Measurements from ENCODE around the gene ZBTB46. TPM values are rescaled to one million over a fixed set of nuclear protein-coding genes. Genes with fewer than 3 reads are reported as not detected.

Gene ZBTB46
- total RNA-seq, 1 experiment from 2014 or later = 18.9 TPM

DNA sequence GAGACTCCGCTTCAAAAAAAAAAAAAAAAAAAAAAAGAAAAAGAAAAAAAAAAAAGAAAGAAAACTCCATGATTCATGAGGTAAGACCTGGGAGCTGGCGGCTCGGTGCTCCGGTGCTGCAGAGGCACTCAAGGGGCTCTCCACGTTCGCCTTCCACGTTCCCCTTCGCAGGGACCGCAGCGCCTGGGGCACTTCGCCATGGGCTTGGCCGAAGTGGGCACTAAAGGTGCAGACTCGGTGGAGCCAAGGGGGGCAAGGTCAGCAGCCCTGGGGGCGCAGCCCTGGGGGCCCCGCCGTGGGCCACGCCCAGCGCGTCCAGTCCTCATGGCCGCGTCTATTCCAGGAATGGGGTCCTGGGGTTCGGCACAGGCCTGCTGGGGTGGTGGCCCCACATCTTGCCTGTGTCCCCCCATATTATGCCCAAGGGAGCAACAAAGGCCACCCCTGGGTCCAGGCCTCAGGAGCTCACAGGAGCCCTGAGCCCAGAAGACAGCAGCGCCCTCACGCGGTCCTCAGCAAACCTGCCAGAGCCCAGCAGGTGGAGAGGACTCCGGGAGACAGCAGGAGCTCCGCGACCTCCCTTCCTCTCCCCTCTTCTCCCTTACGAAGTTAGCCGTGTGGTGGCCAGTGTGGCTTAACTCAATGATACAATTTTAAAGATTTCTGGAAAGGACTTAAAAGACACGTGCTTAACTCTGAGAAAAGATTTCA is 21.9 kb downstream of the ZBTB46 start:
- CTCF ChIA-PET = interaction anchor here (0.5 to 2.3 kb wide), 15 partner anchors 8 to 330 kb away, joined by 3 to 17 read pairs (median 5); partner anchors contain the start of gene PRPF6
- Mint-ChIP-seq H3K9me3 (no peaks in the 10 kb centered on the region), H3K4me1 (0 out of 2 replicates have a peak, but pooled peaks cover 3% of the 10 kb centered on the region), H3K4me3 (no peak overlapping the region), H3K27me3 (ENCODE audit: low read depth) (no peaks in the 10 kb centered on the region), H3K36me3 (no peaks in the 10 kb centered on the region), H3K27ac (no peak overlapping the region)
- ATAC-seq = 0 out of 2 replicates have a peak, but pooled peaks have one; percentile 26
- POLR2A ChIA-PET = interaction anchor here (0.6 to 0.7 kb wide), 3 partner anchors 32 to 55 kb away, joined by 3 to 6 read pairs (median 5); no protein-coding TSS in a partner anchor
- TF ChIP-seq, protein P1, sequence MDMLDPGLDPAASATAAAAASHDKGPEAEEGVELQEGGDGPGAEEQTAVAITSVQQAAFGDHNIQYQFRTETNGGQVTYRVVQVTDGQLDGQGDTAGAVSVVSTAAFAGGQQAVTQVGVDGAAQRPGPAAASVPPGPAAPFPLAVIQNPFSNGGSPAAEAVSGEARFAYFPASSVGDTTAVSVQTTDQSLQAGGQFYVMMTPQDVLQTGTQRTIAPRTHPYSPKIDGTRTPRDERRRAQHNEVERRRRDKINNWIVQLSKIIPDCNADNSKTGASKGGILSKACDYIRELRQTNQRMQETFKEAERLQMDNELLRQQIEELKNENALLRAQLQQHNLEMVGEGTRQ (CRISPR knock-in tag; IDR thresholded peaks at IDR 0.05) = no peak
- TF ChIP-seq NFYB (CRISPR knock-in tag; conservative IDR thresholded peaks at IDR 0.05; ENCODE audit: low read depth) = no peak
- no peak for TF ChIP-seq ZNF121 (CRISPR knock-in tag; IDR thresholded peaks at IDR 0.05)
- no peak for TF ChIP-seq SP1 (CRISPR knock-in tag; conservative IDR thresholded peaks at IDR 0.05)
- no peak for TF ChIP-seq ZNF416 (CRISPR knock-in tag; IDR thresholded peaks at IDR 0.05)
- TF ChIP-seq RORB (CRISPR knock-in tag; IDR thresholded peaks at IDR 0.05) = no peak
- TF ChIP-seq NR1H2 (CRISPR knock-in tag; IDR thresholded peaks at IDR 0.05) = no peak
- no peak for TF ChIP-seq NFE2L1 (CRISPR knock-in tag; IDR thresholded peaks at IDR 0.05)
- TF ChIP-seq, protein P2, sequence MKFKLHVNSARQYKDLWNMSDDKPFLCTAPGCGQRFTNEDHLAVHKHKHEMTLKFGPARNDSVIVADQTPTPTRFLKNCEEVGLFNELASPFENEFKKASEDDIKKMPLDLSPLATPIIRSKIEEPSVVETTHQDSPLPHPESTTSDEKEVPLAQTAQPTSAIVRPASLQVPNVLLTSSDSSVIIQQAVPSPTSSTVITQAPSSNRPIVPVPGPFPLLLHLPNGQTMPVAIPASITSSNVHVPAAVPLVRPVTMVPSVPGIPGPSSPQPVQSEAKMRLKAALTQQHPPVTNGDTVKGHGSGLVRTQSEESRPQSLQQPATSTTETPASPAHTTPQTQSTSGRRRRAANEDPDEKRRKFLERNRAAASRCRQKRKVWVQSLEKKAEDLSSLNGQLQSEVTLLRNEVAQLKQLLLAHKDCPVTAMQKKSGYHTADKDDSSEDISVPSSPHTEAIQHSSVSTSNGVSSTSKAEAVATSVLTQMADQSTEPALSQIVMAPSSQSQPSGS (CRISPR knock-in tag; IDR thresholded peaks at IDR 0.05; ENCODE audit: borderline replicate concordance, low read depth) = no peak
- no peak for TF ChIP-seq JAZF1 (CRISPR knock-in tag; IDR thresholded peaks at IDR 0.05)
- TF ChIP-seq, protein P3, sequence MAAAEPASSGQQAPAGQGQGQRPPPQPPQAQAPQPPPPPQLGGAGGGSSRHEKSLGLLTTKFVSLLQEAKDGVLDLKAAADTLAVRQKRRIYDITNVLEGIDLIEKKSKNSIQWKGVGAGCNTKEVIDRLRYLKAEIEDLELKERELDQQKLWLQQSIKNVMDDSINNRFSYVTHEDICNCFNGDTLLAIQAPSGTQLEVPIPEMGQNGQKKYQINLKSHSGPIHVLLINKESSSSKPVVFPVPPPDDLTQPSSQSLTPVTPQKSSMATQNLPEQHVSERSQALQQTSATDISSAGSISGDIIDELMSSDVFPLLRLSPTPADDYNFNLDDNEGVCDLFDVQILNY (CRISPR knock-in tag; IDR thresholded peaks at IDR 0.05) = no peak
- TF ChIP-seq MYBL2 (CRISPR knock-in tag; IDR thresholded peaks at IDR 0.05) = no peak
- TF ChIP-seq ZNF263 (CRISPR knock-in tag; IDR thresholded peaks at IDR 0.05; ENCODE audit: low read depth) = no peak
- DNase-seq (ENCODE audit: low spot score) = no peak

DNA sequence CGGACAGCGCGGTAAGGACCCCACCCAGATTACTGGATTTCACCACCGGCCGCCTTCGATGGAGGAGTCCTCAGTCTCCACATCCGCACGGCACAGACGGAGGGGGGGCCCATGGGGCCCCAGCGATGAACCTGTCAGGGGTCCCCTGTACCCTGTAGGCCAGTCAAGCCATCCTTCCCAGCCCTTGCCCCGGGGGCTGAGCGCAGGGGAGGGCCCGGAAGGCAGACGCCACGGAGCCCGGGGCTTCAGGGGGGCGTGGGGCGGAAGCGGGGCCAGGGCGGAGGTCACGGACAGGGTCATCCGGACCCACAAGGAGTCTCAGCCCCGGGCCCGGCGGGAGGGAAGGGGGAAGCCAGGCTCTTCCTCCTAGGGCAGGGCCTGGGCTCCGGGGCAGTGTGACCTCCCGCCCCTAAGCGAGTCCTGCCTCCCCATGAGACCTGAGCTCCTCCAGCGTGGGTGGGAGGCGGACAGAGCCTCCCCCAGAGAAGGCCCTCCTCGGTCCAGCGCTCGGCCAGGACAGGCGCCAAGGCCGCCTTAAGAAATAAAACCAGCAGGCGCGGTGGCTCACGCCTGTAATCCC is 22.8 kb downstream of the ZBTB46 start:
- ChIA-PET POLR2A (interaction anchor here (0.6 to 0.7 kb wide), 2 partner anchors 32 to 56 kb away, joined by 3 to 5 read pairs; no protein-coding TSS in a partner anchor), CTCF (interaction anchor here (0.7 to 2.3 kb wide), 5 partner anchors 17 to 331 kb away, joined by 3 to 17 read pairs (median 5); no protein-coding TSS in a partner anchor)
- DNase-seq (ENCODE audit: low spot score) (no peak), ATAC-seq (no peak)
- Mint-ChIP-seq H3K27ac (no peak overlapping the region), H3K36me3 (no peaks in the 10 kb centered on the region), H3K27me3 (ENCODE audit: low read depth) (no peaks in the 10 kb centered on the region), H3K9me3 (no peaks in the 10 kb centered on the region), H3K4me1 (peaks cover 6% of the 10 kb centered on the region; the same call in 1 of the 2 replicates), H3K4me3 (no peak overlapping the region)
- no peak for TF ChIP-seq EMX1 (CRISPR knock-in tag; IDR thresholded peaks at IDR 0.05)
- TF ChIP-seq, protein P4, sequence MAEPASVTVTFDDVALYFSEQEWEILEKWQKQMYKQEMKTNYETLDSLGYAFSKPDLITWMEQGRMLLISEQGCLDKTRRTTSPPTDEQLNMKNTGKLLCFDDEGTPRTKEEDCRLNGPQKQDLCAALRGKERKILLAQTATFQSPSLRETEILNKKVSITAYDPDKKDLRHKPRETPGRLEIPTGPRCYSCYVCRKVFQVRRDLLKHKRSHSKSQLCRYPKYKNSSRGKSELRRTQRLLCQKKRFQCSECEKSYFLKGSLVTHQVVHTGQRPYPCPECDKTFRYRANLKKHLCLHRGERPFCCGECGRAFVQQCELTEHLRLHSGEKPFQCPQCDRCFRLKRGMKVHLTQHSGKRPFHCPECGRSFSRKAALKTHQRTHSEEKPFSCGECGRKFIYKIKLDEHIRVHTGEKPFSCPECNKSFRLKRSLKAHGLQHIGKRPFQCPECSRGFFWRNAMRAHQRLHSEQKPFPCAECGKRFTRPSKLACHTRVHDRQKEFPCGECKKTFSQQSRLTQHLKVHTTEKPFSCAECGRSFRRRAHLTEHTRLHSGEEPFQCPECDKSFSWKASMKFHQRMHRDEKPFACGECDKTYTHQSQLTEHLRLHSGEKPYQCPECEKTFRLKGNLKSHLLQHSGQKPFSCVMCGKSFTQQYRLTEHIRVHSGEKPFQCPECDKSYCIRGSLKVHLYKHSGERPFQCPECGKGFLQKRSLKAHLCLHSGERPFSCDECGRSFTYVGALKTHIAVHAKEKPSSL (CRISPR knock-in tag; conservative IDR thresholded peaks at IDR 0.05) = no peak
- TF ChIP-seq, protein P3 (CRISPR knock-in tag; IDR thresholded peaks at IDR 0.05) = no peak
- TF ChIP-seq FOXP1 (CRISPR knock-in tag; IDR thresholded peaks at IDR 0.05; ENCODE audit: borderline replicate concordance) = no peak
- TF ChIP-seq, protein P5, sequence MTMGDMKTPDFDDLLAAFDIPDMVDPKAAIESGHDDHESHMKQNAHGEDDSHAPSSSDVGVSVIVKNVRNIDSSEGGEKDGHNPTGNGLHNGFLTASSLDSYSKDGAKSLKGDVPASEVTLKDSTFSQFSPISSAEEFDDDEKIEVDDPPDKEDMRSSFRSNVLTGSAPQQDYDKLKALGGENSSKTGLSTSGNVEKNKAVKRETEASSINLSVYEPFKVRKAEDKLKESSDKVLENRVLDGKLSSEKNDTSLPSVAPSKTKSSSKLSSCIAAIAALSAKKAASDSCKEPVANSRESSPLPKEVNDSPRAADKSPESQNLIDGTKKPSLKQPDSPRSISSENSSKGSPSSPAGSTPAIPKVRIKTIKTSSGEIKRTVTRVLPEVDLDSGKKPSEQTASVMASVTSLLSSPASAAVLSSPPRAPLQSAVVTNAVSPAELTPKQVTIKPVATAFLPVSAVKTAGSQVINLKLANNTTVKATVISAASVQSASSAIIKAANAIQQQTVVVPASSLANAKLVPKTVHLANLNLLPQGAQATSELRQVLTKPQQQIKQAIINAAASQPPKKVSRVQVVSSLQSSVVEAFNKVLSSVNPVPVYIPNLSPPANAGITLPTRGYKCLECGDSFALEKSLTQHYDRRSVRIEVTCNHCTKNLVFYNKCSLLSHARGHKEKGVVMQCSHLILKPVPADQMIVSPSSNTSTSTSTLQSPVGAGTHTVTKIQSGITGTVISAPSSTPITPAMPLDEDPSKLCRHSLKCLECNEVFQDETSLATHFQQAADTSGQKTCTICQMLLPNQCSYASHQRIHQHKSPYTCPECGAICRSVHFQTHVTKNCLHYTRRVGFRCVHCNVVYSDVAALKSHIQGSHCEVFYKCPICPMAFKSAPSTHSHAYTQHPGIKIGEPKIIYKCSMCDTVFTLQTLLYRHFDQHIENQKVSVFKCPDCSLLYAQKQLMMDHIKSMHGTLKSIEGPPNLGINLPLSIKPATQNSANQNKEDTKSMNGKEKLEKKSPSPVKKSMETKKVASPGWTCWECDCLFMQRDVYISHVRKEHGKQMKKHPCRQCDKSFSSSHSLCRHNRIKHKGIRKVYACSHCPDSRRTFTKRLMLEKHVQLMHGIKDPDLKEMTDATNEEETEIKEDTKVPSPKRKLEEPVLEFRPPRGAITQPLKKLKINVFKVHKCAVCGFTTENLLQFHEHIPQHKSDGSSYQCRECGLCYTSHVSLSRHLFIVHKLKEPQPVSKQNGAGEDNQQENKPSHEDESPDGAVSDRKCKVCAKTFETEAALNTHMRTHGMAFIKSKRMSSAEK (CRISPR knock-in tag; IDR thresholded peaks at IDR 0.05; ENCODE audit: borderline replicate concordance) = no peak
- no peak for TF ChIP-seq ZNF416 (CRISPR knock-in tag; IDR thresholded peaks at IDR 0.05)
- TF ChIP-seq NR3C1 (CRISPR knock-in tag; conservative IDR thresholded peaks at IDR 0.05; ENCODE audit: low read depth) = no peak
- TF ChIP-seq ATF1 (CRISPR knock-in tag; IDR thresholded peaks at IDR 0.05) = no peak
- no peak for TF ChIP-seq ELF4 (CRISPR knock-in tag; IDR thresholded peaks at IDR 0.05; ENCODE audit: low read depth)
- TF ChIP-seq CREM (CRISPR knock-in tag; IDR thresholded peaks at IDR 0.05) = no peak
- no peak for TF ChIP-seq NFATC4 (CRISPR knock-in tag; IDR thresholded peaks at IDR 0.05)
